AG04450 (cell line): ENCODE results near the gene CEP57. TPM values are rescaled to one million over a fixed set of nuclear protein-coding genes. Genes with fewer than 3 reads are reported as not detected.
"Not testable (repeated sequence)": the region's sequence is repeated elsewhere in the genome, so short reads cannot be mapped to it uniquely, and the experiment has no call there.

Source experiments
- CTCF ChIA-PET: fragments of 300-600, 350-600 bp; formaldehyde crosslinking; extraction: SDS; loops from one replicate; lab custom pipeline; 2022; ENCODE audit warnings: antibody characterized with exemption, inconsistent platforms; lab: Charles Lee
- POLR2A ChIA-PET: fragments of 350-600 bp; formaldehyde crosslinking; extraction: SDS; loops from one replicate; lab custom pipeline; 2021; ENCODE audit warnings: antibody characterized with exemption, inconsistent platforms; lab: Yijun Ruan, JAX
- DNase-seq: peaks from one replicate; pipeline ENCODE4 v3.0.0-alpha.2; 2011; ENCODE audit warnings: low read depth, low spot score
- H3K27ac ChIP-seq: one replicate; pipeline ENCODE4 v1.5.1; 2012; ENCODE audit warnings: low read depth, low read length, control low read depth
- H3K27me3 ChIP-seq: one replicate; pipeline ENCODE4 v1.6.0; 2012; ENCODE audit warnings: low read length; ENCODE audit not compliant: control insufficient read depth, insufficient read depth
- H3K4me3 ChIP-seq: 2 replicates; pipeline ENCODE4 v1.5.1; 2011; ENCODE audit warnings: mild to moderate bottlenecking, low read depth, low read length, control low read depth
- H3K9me3 ChIP-seq: 2 replicates; pipeline ENCODE4 v1.5.1; 2012; ENCODE audit warnings: low read length; ENCODE audit not compliant: control insufficient read depth, insufficient read depth
- polyA plus RNA-seq: library from polyadenylated mRNA; depleted of rRNA; stranded (reverse); fragments of >200 nt; gene quantifications from 2 replicates; pipeline ENCODE4 v1.2.3, GENCODE V29; 2011
- TF ChIP-seq, protein P1 (sequence below): IDR thresholded peaks from 2 replicates; pipeline ENCODE4 v1.5.1; 2011; ENCODE audit warnings: low read depth, low read length, control low read depth, inconsistent platforms

Gene CEP57
- polyA plus RNA-seq, 1 experiment: 49.2 TPM

DNA sequence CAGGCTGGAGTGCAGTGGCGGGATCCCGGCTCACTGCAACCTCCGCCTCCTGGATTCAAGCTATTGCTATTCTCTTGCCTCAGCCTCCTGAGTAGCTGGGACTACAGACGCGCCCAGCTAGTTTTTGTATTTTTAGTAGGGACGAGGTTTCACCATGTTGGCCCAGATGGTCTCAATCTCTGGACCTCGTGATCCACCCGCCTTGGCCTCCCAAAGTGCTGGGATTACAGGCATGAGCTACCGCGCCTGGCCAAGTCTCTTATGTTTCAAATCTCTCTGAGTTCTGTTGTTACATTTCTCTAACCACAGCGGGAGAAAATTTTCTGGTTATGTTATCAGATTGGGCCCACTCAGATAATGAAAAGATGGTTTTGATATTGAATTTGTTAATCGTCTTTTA is 10.1 kb downstream of the CEP57 start:
- ChIA-PET POLR2A (no interaction called here), CTCF (interaction anchor here (0.6 kb wide), 1 partner anchor 268 kb away, joined by 3 read pairs; no protein-coding TSS in a partner anchor)

DNA sequence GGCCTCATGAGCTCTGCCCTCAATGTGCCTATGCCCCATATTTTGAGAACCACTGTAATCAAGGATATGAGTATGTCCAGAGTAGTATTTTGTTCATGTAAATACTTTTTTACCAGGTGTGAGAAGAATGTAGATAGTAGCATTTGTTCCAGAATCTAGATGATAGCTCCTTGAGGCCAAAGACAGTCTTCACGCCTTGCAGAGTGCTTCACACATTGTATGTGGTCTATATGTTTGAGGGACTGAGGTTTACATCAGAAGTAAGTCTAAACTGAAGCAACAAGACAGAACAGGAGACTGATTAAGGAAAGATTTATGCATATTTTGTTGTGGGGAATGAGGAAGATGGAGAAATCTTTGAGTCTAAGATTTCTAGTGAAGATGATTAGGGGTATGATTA is 12.5 kb downstream of the CEP57 start:
- Histone ChIP-seq H3K27me3 (no peaks in the 10 kb centered on the region), H3K27ac (no peak overlapping the region), H3K4me3 (no peak overlapping the region), H3K9me3 (no peaks in the 10 kb centered on the region)
- POLR2A ChIA-PET: no interaction called here
- DNase-seq: no peak
- CTCF ChIA-PET: no interaction called here
- TF ChIP-seq, protein P1, sequence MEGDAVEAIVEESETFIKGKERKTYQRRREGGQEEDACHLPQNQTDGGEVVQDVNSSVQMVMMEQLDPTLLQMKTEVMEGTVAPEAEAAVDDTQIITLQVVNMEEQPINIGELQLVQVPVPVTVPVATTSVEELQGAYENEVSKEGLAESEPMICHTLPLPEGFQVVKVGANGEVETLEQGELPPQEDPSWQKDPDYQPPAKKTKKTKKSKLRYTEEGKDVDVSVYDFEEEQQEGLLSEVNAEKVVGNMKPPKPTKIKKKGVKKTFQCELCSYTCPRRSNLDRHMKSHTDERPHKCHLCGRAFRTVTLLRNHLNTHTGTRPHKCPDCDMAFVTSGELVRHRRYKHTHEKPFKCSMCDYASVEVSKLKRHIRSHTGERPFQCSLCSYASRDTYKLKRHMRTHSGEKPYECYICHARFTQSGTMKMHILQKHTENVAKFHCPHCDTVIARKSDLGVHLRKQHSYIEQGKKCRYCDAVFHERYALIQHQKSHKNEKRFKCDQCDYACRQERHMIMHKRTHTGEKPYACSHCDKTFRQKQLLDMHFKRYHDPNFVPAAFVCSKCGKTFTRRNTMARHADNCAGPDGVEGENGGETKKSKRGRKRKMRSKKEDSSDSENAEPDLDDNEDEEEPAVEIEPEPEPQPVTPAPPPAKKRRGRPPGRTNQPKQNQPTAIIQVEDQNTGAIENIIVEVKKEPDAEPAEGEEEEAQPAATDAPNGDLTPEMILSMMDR: no peak

More for the DNA sequence above, 10.1 kb downstream of the CEP57 start:
- no peaks in the 10 kb centered on the region for H3K27me3 ChIP-seq
- no peak overlapping the region for H3K4me3 ChIP-seq
- no peak for DNase-seq
- no peak overlapping the region for H3K27ac ChIP-seq
- TF ChIP-seq, protein P1: no peak
- no peaks in the 10 kb centered on the region for H3K9me3 ChIP-seq

DNA sequence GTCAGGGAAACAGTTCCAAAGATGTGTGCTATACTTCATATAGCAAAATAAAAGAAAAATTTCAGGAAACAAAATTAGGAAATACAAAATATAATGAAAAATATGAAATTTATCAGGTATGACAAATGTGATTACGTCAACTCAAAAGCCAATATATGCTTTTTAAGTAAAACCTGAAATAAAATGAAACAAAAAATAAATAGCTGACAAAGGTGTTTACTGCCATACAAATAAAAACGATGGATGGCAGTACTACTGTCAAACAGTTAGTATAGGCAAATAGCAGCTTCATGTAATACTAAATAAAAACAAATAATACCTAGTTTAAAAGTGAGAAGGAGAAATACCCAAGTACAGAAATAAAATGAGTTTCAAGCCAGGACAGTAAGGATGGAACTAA is 13.7 kb downstream of the CEP57 start:
- Histone ChIP-seq H3K27me3 (no peaks in the 10 kb centered on the region), H3K4me3 (no peak overlapping the region), H3K9me3 (no peaks in the 10 kb centered on the region), H3K27ac (no peak overlapping the region)
- TF ChIP-seq, protein P1: no peak
- CTCF ChIA-PET: interaction anchor here (0.9 kb wide), 1 partner anchor 17 kb away, joined by 3 read pairs; no protein-coding TSS in a partner anchor
- DNase-seq: no peak
- POLR2A ChIA-PET: no interaction called here

DNA sequence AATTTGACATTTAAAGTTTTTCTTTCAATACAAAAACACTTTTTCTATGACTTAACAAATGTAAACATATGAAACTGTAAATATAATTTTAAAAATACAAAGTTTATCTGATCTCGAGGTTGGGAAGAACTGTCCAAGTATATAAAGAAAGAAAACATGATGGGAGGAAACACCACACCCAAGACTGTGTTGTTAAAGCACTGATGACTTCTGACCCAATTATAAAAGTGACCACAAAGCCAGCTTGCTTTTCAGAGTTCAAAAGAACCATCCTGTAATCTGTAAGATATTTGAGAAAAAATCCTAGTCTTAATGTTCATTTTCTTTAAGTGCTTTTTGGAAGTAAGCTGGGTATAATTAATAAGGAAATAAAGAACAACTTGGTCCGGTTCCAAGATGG is 15.6 kb downstream of the CEP57 start:
- CTCF ChIA-PET: no interaction called here

DNA sequence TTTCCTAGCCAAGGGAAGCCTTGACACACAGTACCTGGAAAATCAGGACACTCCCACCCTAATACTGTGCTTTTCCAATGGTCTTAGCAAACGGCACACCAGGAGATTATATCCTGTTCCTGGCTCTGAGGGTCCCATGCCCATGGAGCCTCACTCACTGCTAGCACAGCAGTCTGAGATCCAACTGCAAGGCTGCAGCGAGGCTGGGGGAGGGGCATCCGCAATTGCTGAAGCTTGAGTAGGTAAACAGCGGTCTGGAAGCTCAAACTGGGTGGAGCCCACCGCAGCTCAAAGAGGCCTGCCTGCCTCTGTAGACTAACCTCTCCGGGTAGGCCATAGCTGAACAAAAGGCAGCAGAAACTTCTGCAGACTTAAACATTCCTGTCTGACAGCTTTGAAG is 16.2 kb downstream of the CEP57 start:
- H3K9me3 ChIP-seq, POLR2A ChIA-PET, H3K27ac ChIP-seq, H3K27me3 ChIP-seq, CTCF ChIA-PET, H3K4me3 ChIP-seq, DNase-seq: not testable (repeated sequence)

More for the DNA sequence above, 15.6 kb downstream of the CEP57 start:
- TF ChIP-seq, protein P1: no peak
- Histone ChIP-seq H3K27ac (no peak overlapping the region), H3K4me3 (no peak overlapping the region), H3K9me3 (no peaks in the 10 kb centered on the region), H3K27me3 (no peaks in the 10 kb centered on the region)
- DNase-seq: no peak
- POLR2A ChIA-PET: no interaction called here

DNA sequence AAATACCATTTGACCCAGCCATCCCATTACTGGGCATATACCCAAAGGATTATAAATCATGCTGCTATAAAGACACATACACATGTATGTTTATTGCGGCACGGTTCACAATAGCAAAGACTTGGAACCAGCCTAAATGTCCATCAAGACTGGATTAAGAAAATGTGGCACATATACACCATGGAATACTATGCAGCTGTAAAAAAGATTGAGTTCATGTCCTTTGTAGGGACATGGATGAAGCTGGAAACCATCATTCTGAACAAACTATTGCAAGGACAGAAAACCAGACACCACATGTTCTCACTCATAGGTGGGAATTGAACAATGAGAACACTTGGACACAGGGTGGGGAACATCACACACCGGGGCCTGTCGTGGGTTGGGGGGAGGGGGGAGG is 20.8 kb downstream of the CEP57 start:
- POLR2A ChIA-PET, H3K27ac ChIP-seq, DNase-seq, H3K27me3 ChIP-seq, H3K9me3 ChIP-seq, H3K4me3 ChIP-seq, CTCF ChIA-PET: not testable (repeated sequence)
